HS-27A (cell line): ENCODE results near the gene CD200R1L.

ENCODE experiments used
- DNase-seq: peaks from one replicate; pipeline ENCODE4 v3.0.0-alpha.2; 2012; ENCODE audit warnings: low read depth, missing footprints

Gene CD200R1L

DNA sequence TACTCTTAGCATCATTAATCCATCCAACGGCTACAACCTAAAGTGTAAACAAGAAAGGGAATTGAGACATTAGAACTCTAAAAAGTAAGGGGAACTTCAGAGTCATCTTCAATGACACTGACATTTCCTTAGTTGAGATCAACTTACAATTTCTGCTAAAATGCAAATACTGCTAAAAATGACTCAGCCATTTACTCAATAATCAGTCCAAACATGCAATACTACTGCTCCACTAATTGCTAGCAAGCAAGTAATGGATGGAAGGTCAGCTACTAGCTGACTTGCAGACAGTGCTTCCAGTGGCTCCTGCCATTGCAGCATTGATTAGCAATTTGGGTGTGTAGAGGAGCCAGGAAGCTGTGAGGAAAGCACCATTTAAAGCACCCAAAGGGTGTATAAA lies 28.4 kb downstream of the CD200R1L start:
- no peak for DNase-seq

DNA sequence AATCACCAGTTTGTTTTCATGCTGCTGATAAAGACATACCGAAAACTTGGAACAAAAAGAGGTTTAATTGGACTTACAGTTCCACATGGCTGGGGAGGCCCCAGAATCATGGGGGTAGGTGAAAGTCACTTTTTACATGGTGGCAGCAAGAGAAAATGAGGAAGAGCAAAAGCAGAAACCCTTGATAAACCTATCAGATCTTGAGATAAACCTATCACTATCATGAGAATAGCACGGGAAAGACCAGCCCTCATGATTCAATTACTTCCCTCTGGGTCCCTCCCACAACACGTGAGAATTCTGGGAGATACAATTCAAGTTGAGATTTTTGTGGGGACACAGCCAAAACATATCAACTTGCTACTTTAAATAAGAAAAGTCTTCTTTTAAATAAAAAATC lies 28.9 kb downstream of the CD200R1L start:
- no peak for DNase-seq

DNA sequence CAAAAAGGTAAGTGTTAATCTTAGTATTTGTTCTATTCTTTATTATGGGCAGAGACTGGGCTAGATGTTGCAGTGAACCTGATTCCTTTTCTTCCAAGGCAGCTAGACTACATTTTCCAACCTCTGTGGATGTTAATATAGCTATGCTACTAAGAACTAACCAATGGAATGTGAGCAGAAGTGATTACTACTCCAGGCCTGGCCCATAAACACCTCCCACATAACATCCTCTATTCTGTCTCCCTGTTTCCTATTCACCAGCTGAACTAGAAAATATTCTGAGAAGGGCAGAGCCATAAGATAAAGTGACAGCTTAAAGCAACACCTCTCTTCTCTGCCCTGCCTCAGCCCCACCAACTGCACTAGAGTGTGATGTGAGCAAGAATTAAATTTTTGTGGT lies 29.4 kb downstream of the CD200R1L start:
- DNase-seq, result no peak

DNA sequence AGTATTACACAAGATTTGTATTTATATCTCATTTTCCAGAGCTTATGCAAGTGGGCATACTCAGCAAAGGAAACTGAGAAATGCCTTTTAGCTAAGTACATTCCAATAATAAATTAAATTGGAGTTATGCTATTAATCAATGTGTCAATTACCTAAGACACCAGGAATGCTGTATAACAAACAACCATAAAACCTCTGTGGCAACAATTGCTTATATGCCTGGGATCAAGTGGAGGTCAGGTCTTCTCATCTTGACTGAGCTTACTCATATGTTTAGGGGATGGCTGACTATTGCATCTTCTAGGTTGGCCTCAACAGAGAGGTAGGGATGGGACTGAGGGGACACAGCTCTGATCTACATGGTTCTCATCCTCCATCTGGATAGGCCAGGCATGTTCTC lies 30.7 kb downstream of the CD200R1L start:
- no peak for DNase-seq

DNA sequence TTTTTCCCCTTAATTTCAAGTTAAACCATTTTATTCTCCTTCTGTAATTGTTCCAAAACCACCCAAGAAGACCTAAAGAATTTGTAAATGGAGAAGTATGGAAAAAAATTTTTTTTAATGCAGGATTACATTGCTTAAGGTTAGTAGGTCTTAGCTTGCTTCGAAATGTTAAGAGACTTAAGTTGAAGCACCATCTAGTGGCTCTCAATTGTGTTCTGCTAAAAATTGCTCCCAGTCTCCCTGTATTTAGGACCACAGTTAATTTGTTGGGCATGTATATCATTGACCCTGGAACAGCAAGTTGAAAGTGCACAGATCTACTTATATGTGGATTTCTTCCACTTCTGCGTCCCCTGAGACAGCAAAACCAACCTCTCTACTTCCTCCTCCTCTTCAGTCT lies 32.4 kb downstream of the CD200R1L start:
- DNase-seq, result peak; percentile 35

DNA sequence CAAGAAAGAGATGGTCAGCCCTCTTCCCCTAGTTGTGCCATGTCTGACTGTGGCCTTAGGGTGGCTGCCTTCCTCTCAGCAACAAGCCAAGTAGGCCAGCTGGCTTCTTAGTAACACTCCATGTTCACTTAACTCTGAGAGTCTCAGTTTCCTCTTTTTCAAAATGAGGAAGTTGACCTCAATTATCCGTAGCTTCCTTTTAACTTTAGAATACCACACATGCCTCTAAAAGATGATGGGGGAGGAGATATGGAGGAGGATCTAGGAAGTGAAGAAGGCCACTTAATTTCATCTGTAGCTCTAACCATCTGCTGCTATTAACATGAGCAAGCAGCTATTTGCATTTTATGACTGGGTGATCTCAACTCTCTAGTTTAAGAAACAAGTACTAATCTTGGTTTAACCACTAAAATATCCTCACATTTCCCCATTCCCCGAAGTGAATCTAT lies 32.9 kb downstream of the CD200R1L start:
- no peak for DNase-seq

DNA sequence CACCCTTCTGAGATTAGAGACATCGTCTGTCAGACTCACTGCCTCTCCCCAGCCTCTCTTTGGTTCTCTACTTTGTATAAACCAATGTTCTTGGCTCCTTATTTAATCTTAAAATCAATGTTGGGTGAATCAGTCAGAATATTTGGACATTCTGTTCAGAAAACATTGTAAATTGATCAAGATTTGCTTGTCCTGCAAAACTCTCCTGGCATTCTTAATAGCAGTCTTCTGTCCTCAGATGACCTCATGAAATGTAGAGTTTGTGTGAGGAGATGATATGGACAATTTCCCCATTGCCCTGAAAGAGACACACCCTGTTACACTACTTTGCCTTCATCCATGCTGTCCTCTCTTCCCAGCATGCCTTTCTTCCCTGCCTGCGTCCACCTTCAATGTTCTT lies 33.6 kb downstream of the CD200R1L start:
- no peak for DNase-seq

DNA sequence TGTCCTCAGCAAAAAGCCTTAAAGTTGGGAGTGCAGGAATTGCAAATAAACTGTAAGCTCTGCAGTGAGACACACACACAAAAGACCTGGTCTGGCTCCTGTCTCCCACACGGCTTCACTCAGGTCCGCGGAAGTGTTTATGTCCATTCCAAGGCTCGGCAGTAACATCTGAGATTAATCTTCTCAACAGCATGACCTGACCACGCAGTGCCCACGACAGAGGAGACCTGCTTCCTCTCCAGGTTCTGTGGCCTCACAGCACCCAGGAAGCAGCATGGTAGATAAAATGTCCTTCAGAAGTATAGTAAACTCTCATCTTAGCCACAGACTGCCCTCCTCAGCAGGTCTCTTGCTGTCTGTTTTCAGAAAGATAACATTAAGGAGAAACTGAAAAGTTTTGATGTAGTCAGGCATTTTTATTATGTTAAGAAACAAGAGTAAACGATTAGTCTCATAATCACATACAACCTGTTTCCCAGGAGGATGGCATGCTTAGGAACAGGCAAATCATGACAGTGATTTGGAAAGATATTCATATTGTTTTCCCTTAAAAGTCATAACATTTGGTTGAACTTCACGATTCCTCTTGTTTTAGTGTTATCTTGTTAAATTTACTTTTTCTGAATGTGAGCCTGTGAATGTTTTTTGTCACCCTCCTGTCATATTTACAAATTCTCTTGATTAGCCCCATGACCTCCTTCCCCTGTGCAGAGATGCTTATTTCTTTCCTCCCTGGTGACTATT lies 34.6 kb downstream of the CD200R1L start:
- no peak for DNase-seq

DNA sequence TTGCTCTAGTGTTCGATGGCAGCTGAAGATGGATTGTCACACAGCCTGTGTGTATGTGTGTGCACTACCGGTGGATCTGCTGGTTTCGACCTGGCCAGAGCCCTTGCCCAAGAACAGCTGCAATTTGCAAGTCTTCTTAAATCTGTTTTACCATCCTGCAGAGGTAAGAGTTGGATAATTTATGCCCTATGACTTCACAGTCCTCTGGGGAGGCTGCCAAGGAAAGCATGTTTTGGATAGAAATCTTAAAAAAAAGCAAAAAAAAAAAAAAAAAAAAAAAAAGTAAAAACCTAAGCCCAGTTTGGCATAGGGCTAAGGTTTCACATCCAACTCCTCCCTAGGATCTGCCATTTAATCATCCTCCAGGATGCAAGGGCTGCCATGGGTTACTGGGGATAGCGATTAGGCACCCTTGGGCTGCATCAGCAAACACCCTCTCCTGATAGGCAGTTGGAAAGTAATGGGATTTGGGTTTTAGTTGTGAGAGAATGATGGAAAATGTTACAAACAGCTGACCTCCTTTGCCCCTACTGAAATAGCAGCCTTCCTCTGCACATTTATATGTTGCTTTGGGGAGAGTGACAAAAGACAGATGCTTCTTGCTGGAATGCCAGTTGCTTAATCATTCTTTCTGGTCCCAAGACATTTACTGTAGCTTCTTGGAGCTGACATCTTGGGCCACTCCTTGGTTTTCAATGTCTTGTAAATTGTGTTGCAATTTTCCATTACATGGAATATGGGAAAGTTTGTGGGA lies 35.4 kb downstream of the CD200R1L start:
- peak; percentile 33 for DNase-seq

DNA sequence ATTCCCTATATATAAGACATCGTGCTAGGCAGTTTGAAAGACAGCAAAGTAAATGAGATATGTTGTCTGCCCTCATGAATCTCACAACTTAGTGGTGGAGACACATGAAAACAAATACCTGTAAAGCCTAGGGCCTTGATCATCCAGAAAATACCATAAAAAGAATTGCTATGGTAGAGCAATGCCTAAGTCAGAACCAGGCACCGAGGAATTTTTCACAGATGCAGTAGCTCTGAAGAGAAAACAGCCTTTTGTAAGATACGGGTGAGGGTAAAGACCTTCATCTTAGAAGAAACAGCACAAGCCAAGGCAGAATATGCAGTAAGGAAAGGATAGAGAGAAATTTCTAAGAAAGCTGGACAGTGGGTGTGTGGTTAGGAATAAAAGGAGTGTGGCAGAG lies 36.1 kb downstream of the CD200R1L start:
- DNase-seq, result no peak

DNA sequence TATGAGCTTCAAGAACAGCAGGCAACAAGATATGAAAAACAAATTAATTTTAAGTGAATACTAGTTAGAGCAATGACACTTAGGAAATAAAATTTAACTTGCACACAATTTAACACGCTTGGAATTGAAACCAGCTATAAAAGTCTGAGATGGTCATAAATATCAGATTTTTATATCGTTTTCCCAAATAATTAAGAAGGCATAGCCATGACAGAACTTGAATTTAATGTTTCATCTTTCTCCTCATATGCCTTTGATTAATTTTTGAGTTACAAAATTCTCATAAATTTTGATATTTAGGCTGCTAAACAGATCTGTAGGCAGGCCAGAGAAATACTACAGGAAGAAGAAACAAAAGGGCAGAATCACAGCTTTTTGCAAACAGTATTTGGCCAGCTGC lies 38.5 kb downstream of the CD200R1L start:
- DNase-seq, result no peak

DNA sequence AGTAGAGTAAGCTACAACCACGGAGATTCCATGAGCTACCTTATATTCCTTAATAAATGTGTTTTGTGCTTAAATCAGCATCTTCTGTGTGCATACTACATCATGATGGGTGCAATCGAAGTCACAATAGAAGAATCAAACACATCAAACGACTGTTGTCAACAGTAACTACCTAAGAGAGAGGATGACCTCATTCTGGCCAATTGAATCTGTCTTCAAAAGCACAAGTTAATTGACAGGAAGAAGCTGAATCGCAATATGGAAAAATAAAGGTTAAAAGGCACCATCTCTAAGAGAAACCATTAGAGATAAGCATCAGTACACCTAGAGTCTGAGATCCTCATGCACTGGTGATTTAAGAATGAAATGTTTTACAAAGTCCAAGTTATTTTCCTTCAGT lies 39.0 kb downstream of the CD200R1L start:
- DNase-seq, result no peak

DNA sequence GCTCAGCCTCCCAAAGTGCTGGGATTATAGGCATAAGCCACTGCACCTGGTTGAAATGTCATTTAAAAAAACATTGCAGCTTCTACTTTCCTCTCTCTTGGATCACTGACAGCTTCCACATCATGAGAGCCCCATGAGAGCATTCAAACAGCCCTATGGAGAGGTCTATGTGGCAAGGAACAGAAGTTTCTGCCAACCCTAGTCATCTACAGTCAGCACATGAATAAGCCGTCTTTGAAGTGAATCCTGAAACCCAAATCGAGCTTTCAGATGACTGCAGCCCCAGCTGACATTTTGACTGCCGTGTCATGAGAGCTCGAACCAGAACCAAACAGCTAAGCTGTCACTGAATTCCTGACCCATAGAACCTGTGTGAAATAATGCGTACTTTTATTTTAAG lies 39.8 kb downstream of the CD200R1L start:
- no peak for DNase-seq

DNA sequence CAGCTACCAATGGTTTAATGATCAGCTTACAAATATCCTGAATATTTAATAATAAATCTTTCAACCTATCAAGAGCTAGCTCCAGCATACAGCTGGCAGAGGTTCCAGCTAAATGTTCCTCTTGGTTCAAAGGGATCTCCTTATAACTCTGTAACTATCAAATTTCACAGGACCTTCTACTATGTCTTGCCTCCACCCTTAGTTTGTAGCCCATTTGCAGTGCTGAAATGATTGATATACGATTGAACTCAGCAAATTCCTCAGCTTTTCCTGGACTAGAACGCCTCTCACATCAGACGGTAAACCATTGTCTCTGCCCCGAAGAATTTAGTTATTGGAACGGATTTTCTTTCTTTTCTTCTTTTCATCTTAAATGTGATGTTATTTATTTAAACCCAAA lies 41.5 kb downstream of the CD200R1L start:
- no peak for DNase-seq

DNA sequence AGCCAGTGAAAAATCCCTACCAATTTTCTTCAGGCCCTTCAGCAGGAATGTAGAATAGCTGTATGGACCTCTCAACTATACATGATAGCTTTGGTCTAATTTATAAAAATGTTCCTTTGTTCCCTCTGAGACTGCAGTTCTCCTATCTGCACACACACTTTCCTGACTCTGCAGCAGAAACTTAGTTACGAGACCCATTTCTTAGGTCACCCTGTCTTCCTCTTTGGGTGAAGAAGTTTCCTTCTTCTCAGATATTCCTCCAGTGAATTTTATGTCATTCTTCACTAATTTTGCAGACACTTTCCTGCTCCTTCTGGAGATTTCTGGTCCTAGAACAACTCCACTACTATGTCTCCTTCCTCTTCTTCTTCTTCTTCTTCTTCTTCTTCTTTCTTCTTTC lies 42.6 kb downstream of the CD200R1L start:
- no peak for DNase-seq

DNA sequence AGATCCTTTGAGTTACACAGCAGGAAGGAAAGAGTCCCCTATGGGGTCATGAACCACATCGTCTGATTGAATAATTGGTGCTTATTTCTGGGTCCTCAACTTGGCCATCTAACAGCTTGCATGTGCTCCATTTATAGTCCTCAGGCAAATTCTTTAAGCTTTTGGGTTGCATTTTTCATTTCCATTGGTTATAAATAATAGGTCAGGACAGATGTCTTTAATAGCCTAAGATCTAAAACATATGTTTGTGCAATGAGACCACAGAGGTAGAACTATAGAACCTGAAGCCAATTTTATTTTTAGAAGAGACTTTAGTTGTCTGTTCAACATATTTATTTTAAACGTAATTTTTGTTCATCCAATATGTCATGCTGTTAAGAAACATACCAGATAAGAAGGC lies 43.2 kb downstream of the CD200R1L start:
- no peak for DNase-seq

DNA sequence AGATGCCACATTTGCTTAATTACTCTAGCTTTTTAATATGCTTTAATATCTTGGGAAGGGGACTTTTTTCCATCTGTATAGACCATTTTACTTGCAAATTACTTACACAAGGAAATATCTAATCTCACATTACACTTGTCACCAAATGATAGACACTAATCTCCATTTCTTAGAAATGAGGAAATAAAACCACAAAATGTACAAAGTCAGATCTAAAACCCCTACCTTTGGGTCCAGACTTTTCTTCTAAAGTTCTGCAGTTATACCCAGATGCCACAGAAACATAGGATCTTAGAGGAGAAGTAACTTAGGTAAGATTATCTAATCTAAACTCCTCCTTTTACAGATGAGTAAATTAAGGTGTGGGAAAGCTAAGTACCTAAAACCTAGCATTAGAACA lies 44.3 kb downstream of the CD200R1L start:
- DNase-seq, result no peak

DNA sequence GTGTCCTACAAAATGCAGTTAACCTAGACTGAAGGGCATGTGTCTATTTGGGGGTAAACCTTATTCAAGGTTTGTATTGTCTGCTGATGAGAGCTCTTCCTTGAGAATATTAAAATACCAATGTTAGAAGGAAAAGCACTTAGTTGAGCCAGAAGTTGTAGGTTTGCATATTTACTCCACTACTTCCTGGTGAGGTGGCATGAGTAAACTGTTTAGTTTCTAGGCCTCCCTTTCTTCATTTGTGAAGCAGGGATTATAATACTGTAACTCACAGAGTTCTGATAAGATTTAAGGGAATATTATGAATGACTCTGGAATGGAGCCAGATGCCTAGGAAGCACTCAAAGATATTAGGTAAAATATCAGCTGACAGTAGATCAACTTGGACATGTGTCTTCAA lies 46.7 kb downstream of the CD200R1L start:
- no peak for DNase-seq

DNA sequence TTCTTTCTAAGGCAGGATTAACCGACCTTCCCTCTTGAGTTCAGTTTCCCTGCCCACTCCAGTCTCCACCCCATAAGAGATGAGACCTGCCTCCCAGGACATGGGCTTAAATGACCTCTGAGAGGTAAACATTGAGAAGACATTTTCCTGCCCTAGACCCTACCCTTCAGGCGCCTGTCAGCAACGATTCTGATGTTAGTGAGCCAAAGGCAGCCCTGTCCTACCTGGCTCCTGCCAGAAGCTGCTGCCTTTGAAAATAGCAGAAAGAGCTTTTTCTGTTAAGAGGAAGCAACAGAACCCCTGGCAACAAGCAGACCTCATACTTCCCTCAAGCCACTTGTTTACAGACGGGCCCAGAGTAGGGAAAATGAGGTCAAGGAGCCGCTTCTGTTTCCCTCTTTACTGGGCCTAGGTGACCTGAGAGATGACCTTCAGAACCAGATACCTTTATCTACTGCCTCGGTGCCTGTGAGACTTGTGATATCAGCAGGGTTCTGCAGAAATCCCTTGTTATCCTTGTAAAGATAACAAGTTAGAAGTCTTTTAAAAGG lies 52.0 kb downstream of the CD200R1L start:
- no peak for DNase-seq

DNA sequence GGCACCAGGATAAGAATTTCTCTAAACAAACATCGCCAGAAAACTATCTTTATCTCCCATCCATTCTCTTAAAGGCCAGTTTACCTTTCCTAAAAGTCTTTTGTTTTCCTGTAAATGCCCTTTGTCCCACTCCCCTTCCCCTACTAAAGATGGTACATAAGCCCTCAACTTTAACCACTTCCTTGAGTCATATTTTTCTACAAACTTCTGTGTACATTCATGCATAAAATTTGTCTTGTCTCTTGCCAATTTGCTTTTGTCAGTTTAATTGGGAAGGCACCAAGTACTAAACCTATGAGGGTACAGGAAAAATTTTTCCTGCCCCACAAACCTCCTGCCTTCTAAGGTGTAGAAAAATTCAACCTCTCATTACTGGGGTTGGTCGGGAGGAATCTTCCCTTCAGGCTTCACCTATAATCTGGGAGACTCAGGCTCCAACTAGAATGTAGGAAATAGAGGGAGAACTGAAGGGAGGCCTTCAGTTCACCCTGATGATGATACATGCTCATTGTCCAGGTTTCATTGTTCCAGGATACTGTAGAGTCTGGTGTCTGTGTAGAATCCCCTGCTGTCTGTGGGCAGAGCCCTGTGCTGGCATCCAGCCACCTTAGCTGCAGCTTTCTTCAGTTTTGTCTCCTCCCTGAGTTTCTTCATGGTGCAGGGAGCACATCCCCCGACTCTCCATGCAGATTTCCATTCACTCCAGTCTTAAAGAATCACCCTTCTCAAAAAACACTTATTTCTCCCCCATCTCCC lies 53.2 kb downstream of the CD200R1L start:
- no peak for DNase-seq

DNA sequence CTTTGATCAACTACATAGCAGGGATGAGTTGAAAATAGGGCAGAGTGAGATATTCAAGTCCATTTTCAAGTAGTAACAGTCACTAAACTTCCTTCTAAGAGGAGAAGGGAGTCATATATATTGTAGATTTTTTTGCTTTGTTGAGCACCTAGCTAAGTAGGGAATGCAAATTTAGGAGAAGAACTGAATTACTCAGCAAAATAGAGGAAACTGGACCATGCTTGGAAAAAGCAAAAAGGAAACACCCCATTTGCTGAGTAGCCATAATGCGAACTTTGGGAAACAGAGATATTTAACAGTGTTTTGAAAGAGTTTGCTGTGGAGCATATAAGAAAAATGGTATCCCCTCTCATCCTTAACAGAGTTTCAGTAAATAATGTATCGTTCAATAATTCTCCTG lies 54.9 kb downstream of the CD200R1L start:
- no peak for DNase-seq

DNA sequence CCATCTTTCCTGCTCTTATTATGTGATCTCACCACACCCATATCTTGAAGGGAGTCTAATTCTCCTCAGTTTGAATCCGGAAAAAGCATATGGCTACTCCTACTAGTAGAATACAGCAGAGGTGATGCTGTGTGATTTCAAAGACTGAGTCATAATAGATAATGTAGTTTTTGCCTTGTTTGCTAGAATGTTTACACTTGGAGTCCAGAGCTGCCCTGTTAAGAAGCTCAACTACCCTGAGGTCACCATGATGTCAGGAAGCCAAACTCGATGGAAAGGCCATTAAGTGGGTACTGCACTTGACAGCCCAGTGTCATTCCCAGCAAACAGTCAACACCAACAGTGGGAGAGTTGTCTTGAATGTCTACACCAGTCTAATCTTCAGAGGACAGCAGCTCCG lies 56.9 kb downstream of the CD200R1L start:
- no peak for DNase-seq
